ENCODE results near the gene ZNF609. TPM values are rescaled to one million over a fixed set of nuclear protein-coding genes. Genes with fewer than 3 reads are reported as not detected.

The ZNF609 gene
- polyA plus RNA-seq, 2 of the 4 experiments (the other 2 are of a cell fraction) = 19.6 to 39.9 TPM

- CTCF ChIA-PET = no interaction called here
- H3K27ac ChIP-seq = peak overlapping the region in 1 of 2 experiments; percentile 7; a peak in 2 of 6 replicates
- no peak for FAIRE-seq
These were observed 138.8 kb downstream of the ZNF609 start for GRCh38 chr15:64599226-64599625.

GRCh38 chr15:64599716-64600115 lies 139.3 kb downstream of the ZNF609 start:
- H3K4me2 ChIP-seq = peak overlapping the region; percentile 49
- WGBS (ENCODE audit: missing lambda C conversion rate) = 23% methylated on average over 2 of the region's 2 CpGs
- peak overlapping the region in 1 of 2 experiments; percentile 29; a peak in 3 of 6 replicates for H3K27ac ChIP-seq
- ChIA-PET CTCF (no interaction called here), POLR2A (no interaction called here)
- no peak for TF ChIP-seq ELK1 (IDR thresholded peaks at IDR 0.05; ENCODE audit: low read depth, low read length)
- TF ChIP-seq HOXB5 (CRISPR knock-in tag; IDR thresholded peaks at IDR 0.05) = no peak
- no peak overlapping the region for H3K4me3 ChIP-seq
- peak in 1 of 2 experiments; percentile 30; a peak in 1 of 6 replicates for ATAC-seq
- FAIRE-seq = no peak
- no peaks in the 10 kb centered on the region for H3K9me3 ChIP-seq
- peak in 1 of 2 experiments; percentile 22 for DNase-seq (ENCODE audit: low read depth in 1 of 2, low spot score in 1 of 2)
- peaks cover 56% of the 10 kb centered on the region for H3K4me1 ChIP-seq

More at GRCh38 chr15:64599226-64599625, 138.8 kb downstream of the ZNF609 start:
- TF ChIP-seq JUN (IDR thresholded peaks at IDR 0.05) (no peak), KDM1A (IDR thresholded peaks at IDR 0.05; ENCODE audit: low read depth) (no peak), USF2 (IDR thresholded peaks at IDR 0.05) (no peak), MAX (IDR thresholded peaks at IDR 0.05) (no peak), CBX2 (IDR thresholded peaks at IDR 0.05; ENCODE audit: borderline replicate concordance, low read depth) (no peak), HOXB13 (CRISPR knock-in tag; IDR thresholded peaks at IDR 0.05; ENCODE audit: low read depth) (no peak), PHF8 (IDR thresholded peaks at IDR 0.05; ENCODE audit: borderline replicate concordance, low read depth) (no peak), CBX8 (IDR thresholded peaks at IDR 0.05) (no peak), RARB (CRISPR knock-in tag; IDR thresholded peaks at IDR 0.05) (no peak), CHD2 (IDR thresholded peaks at IDR 0.05; ENCODE audit: low read length, partially characterized antibody) (no peak), ESRRA (IDR thresholded peaks at IDR 0.05; ENCODE audit: borderline replicate concordance, low read length) (no peak), HDAC2 (IDR thresholded peaks at IDR 0.05) (no peak), ZSCAN20 (CRISPR knock-in tag; IDR thresholded peaks at IDR 0.05) (no peak), HOXB5 (CRISPR knock-in tag; IDR thresholded peaks at IDR 0.05) (no peak), FOSL2 (IDR thresholded peaks at IDR 0.05) (no peak), FOSL2 (CRISPR knock-in tag; IDR thresholded peaks at IDR 0.05) (no peak), NPAS2 (CRISPR knock-in tag; IDR thresholded peaks at IDR 0.05; ENCODE audit: borderline replicate concordance) (no peak), REST (IDR thresholded peaks at IDR 0.05) (no peak), EHMT2 (IDR thresholded peaks at IDR 0.05; ENCODE audit: low read depth) (no peak), BHLHE40 (IDR thresholded peaks at IDR 0.05; ENCODE audit: low read depth, low read length) (no peak), KDM5A (IDR thresholded peaks at IDR 0.05) (no peak)
- H3K9me3 ChIP-seq = no peaks in the 10 kb centered on the region
- H3K4me2 ChIP-seq = peak overlapping the region; percentile 49
- POLR2A ChIA-PET = no interaction called here
- H3K4me3 ChIP-seq = no peak overlapping the region
- H3K4me1 ChIP-seq = peaks cover 52% of the 10 kb centered on the region
- ATAC-seq = no peak
- no peak for DNase-seq (ENCODE audit: low read depth in 1 of 2, low spot score in 1 of 2)

All from A549 (cell line).